ENCODE data around the gene APPL2.

Gene APPL2

GRCh38 chr12:105204127-105204526, 31.8 kb downstream of the APPL2 start:
- H3K79me2 ChIP-seq (ENCODE audit: insufficient read depth, low read length) = no peaks in the 10 kb centered on the region
- H3F3A ChIP-seq (ENCODE audit: insufficient read depth, low read length) = no peaks in the 10 kb centered on the region
- no peak overlapping the region for H3K9ac ChIP-seq (ENCODE audit: low read length)
- TF ChIP-seq EZH2 (IDR thresholded peaks at IDR 0.05; ENCODE audit: borderline replicate concordance, low read length) = no peak
- no peak for TF ChIP-seq CTCF (IDR thresholded peaks at IDR 0.05; ENCODE audit: low read length)
- H3K27ac ChIP-seq (ENCODE audit: low read depth, low read length, poor library complexity, severe bottlenecking) = no peak overlapping the region
- H4K20me1 ChIP-seq (ENCODE audit: insufficient read depth, low read length) = no peaks in the 10 kb centered on the region
- H3K36me3 ChIP-seq (ENCODE audit: insufficient read depth, low read length) = no peaks in the 10 kb centered on the region
- no peak overlapping the region for H3K4me2 ChIP-seq (ENCODE audit: low read length)
- no peak overlapping the region for H2AFZ ChIP-seq (ENCODE audit: low read length)
- H3K4me1 ChIP-seq (ENCODE audit: insufficient read depth, low read length, severe bottlenecking) = no peaks in the 10 kb centered on the region
- no peaks in the 10 kb centered on the region for H3K27me3 ChIP-seq (ENCODE audit: insufficient read depth, low read length)
- H3K9me2 ChIP-seq (ENCODE audit: low read depth, low read length) = no peaks in the 10 kb centered on the region
- no peaks in the 10 kb centered on the region for H3K9me3 ChIP-seq (ENCODE audit: low read length)
- no peak overlapping the region for H3K4me3 ChIP-seq (ENCODE audit: low read depth, low read length, poor library complexity, severe bottlenecking)

- H3K9me2 ChIP-seq (ENCODE audit: low read depth, low read length) = no peaks in the 10 kb centered on the region
- no peak overlapping the region for H2AFZ ChIP-seq (ENCODE audit: low read length)
- H4K20me1 ChIP-seq (ENCODE audit: insufficient read depth, low read length) = no peaks in the 10 kb centered on the region
- no peaks in the 10 kb centered on the region for H3F3A ChIP-seq (ENCODE audit: insufficient read depth, low read length)
- TF ChIP-seq EZH2 (IDR thresholded peaks at IDR 0.05; ENCODE audit: borderline replicate concordance, low read length) = no peak
- TF ChIP-seq CTCF (IDR thresholded peaks at IDR 0.05; ENCODE audit: low read length) = no peak
- H3K27ac ChIP-seq (ENCODE audit: low read depth, low read length, poor library complexity, severe bottlenecking) = no peak overlapping the region
- H3K9ac ChIP-seq (ENCODE audit: low read length) = no peak overlapping the region
- no peaks in the 10 kb centered on the region for H3K4me1 ChIP-seq (ENCODE audit: insufficient read depth, low read length, severe bottlenecking)
- no peak overlapping the region for H3K4me2 ChIP-seq (ENCODE audit: low read length)
- no peaks in the 10 kb centered on the region for H3K36me3 ChIP-seq (ENCODE audit: insufficient read depth, low read length)
- no peak overlapping the region for H3K4me3 ChIP-seq (ENCODE audit: low read depth, low read length, poor library complexity, severe bottlenecking)
- no peaks in the 10 kb centered on the region for H3K27me3 ChIP-seq (ENCODE audit: insufficient read depth, low read length)
- no peaks in the 10 kb centered on the region for H3K79me2 ChIP-seq (ENCODE audit: insufficient read depth, low read length)
- no peaks in the 10 kb centered on the region for H3K9me3 ChIP-seq (ENCODE audit: low read length)
These were observed 33.8 kb downstream of the APPL2 start for GRCh38 chr12:105202202-105202601.

GRCh38 chr12:105201299-105201698, 34.7 kb downstream of the APPL2 start:
- Histone ChIP-seq H2AFZ (ENCODE audit: low read length) (no peak overlapping the region), H3K27ac (ENCODE audit: low read depth, low read length, poor library complexity, severe bottlenecking) (no peak overlapping the region), H3K4me3 (ENCODE audit: low read depth, low read length, poor library complexity, severe bottlenecking) (no peak overlapping the region), H4K20me1 (ENCODE audit: insufficient read depth, low read length) (no peaks in the 10 kb centered on the region), H3K36me3 (ENCODE audit: insufficient read depth, low read length) (no peaks in the 10 kb centered on the region), H3K9me3 (ENCODE audit: low read length) (no peaks in the 10 kb centered on the region), H3K9me2 (ENCODE audit: low read depth, low read length) (no peaks in the 10 kb centered on the region), H3K4me1 (ENCODE audit: insufficient read depth, low read length, severe bottlenecking) (no peaks in the 10 kb centered on the region), H3F3A (ENCODE audit: insufficient read depth, low read length) (no peaks in the 10 kb centered on the region), H3K79me2 (ENCODE audit: insufficient read depth, low read length) (no peaks in the 10 kb centered on the region), H3K27me3 (ENCODE audit: insufficient read depth, low read length) (no peaks in the 10 kb centered on the region), H3K9ac (ENCODE audit: low read length) (no peak overlapping the region), H3K4me2 (ENCODE audit: low read length) (no peak overlapping the region)
- no peak for TF ChIP-seq EZH2 (IDR thresholded peaks at IDR 0.05; ENCODE audit: borderline replicate concordance, low read length)
- TF ChIP-seq CTCF (IDR thresholded peaks at IDR 0.05; ENCODE audit: low read length) = no peak

Measured in OCI-LY1 (cell line).